ENCODE measurements around the gene SLC39A2. TPM values are rescaled to one million over a fixed set of nuclear protein-coding genes. Genes with fewer than 3 reads are reported as not detected.
A peak's percentile ranks its signal among the peaks of the same experiment; 100 is the strongest.

The SLC39A2 gene
- total RNA-seq, 2 donors from 2014 or later, result 0.24 to 1.1 TPM

DNA sequence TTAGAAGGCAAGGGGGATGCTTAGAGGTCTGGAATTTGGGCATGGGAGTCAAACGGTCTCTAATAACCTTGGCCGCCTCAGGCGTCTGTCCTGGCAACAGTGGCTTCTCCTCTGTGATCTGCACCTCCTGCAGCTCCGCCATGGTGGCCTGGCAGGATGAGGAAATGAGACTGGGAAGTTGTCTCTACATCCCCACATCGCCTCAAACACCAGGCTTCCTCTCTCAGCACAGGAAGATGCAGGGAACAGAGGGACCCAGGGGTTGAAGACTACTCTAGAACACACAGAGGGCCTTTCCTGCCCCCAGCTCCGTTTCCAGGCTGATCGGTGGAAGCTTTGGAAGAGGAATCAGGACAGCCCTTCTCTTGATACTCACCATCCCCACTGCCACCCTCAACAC lies 24.1 kb downstream of the SLC39A2 start:
- intact Hi-C loops (cut with DNase I), result loop anchor here in 1 of 2 donors (5.0 kb wide), 1 partner anchor 69 kb away; no protein-coding TSS in a partner anchor
- DNase-seq (ENCODE audit: low spot score), result no peak

DNA sequence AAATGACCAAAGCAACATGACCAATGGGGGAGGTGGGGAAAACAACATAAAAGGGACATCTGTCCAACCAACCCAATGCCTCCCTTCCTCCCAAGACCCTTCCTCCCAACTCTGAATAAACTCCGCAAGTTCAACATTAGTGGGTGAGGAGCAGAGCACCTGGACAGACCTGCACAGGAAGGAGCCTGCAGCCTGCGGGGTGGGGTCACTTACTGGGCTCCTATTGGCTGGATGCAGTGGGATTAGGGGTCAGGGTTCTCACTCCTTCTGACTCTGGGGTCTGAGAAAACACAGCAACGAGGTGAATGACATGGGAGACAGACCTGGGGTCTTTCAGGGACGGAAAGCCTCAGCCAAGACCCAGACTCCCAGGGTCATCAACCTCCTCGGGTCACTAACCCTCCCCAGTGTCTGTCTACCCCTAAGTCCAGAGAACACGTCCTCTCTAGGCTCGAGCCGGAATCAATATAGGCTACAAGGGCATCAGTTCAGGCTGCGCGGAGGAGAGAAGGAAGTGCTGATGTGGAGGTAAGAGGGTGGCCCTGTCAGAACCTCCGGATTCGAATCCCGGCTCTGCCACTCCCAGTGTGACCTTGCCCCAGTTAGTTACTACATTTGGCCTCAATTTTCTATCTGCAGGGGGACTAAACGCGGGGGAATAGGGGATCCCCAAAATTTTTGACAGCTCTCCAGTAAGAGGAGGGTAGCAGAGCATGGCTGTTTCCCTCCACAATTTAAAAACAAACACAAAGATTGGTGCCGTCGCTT lies 24.9 kb downstream of the SLC39A2 start:
- DNase-seq (ENCODE audit: low spot score), result no peak
- intact Hi-C loops (cut with DNase I), result loop anchor here in 1 of 2 donors (5.0 kb wide), 1 partner anchor 68 kb away; no protein-coding TSS in a partner anchor

DNA sequence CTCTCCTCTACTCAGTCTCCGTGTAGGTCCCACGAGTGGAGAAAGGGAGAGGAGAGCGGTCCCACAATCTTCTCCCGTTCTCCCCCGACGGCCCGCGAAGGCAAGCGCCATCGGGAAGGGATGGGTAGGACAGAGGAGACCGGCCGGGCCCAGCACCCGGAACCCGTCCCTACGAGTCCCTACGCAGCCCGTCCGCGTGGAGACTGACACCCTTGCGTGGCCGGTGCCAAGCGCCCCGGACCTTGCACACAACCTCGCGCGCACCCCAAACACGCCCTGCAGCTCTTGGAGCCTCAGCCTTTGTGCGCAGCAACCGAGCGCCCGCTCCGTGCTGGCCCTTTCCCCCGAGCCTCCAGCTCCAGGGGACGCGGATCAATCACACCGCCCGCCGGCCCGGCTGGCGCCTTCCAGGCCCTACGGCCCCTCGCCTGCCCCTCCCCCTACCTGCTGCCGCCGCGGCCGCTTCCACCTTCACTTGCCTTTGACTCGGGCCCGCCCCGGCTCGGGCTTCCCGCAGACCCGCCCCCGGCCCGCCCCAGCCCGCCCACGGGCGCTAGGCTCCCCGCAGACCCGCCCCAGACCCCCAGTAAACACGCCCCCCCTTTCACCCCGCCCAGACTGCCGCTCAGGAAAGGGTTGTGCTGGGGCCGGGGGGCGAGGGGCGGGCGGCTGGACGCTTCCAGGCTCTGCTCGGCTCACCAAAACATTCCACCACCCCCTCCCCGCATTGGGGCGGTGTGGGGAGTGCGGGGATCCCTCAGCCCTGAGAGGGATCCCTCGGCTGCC lies 25.7 kb downstream of the SLC39A2 start, which contains the start of gene NDRG2:
Gene NDRG2, minus strand, starts transcription at position 477 of the 786 bp plus-strand sequence. CDS start 1,746 bp downstream, outside the sequence.
- intact Hi-C loops (cut with DNase I), result loop anchor here in 1 of 2 donors (5.0 kb wide), 1 partner anchor 68 kb away; no protein-coding TSS in a partner anchor
- peak; percentile 87 for DNase-seq (ENCODE audit: low spot score)

DNA sequence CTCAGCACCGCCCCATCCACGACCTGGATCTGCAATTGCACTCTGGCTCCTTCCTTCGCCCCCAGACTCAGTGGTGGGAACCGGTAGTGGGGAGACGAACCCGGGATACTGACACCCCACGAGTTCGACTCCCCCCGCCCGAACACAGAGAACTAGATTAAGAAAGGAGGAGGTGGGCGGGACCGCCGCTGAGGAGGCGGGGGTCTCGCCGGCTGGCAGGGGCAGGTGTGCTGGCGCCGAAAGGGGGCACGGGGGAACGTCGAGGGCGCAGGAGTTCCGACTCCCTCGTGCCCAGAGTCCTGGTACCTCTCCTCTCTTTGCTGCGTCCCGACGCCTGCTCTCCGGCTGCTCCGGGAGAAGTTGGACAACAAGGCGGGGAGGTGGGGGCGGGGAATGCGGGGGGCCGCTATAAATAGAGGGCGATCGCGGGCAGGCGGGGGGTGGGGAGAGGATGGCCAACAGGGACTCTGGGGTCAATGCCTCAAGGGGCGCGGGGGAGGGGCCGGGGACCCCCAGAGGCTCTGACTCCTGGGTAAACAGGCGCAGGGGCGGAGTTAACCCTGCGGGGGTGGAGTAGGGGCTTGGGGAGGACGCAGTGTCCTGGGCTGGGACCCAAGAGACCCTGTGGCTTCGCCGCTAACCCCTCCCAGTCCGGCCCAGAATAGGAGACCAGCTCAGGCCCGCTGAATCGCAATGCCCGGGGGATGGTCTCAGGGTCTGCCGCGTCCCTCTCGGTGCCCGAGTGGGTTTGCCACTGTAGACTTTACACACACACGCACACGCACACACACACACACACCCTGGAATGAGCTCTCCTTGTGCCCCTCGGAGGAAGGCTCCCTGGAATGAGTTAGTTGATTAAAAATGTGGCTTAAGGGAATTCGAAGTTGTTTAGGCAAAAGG lies 26.5 kb downstream of the SLC39A2 start:
- intact Hi-C loops (cut with DNase I), result no loop called here
- DNase-seq (ENCODE audit: low spot score), result peak; percentile 81

DNA sequence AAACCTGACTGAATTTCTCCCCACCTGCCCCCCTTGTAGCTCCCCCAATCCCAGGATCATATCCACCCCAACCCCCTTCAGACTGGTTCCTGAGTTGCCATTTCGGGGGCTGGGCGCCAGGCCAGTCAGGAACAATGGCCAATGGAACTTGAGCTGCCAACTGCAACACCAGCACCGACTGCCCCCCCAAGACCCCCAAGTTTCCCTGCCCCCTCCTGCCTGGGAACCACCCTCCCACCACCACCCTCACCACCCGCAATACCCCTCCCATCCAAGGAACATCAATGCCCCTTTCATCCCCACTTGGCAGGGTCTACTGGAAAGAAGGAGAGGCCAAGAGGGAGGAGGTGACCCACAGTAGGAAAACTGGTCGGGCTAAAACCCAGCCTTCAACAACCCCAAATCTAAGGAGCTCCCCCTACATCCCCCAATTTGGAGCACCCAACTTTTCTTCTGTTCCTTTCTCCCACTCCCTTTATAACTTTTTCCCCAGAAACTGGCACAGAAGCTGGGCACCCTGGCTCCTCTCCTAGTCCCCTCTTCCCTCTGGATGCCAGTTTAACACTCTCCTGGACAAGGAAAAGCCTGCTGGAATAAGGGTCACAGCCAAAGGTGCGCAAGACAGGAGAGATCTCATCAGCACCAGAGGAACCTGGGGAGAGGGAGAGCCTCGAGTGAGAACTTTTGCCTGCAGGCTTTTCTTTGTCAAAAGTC lies 27.3 kb downstream of the SLC39A2 start:
- DNase-seq (ENCODE audit: low spot score), result no peak
- intact Hi-C loops (cut with DNase I), result no loop called here

DNA sequence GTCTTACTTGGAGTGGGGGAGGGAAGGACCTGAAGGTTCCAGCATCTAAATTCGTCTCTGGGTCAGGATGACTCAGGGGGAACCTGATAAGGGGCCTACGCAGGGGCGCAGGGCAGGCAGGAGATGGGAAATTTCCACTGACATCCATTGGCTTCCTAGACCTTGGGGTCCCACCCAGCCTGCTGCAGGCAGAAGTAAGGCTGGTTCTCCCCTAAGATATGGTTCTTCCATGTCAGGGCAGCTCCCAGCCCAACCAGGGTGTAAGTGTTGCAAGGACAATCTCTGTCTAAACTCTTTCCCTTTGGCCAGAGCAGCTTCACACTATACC lies 27.9 kb downstream of the SLC39A2 start:
- no peak for DNase-seq (ENCODE audit: low spot score)
- intact Hi-C loops (cut with DNase I), result no loop called here

- no peak for DNase-seq (ENCODE audit: low spot score)
- intact Hi-C loops (cut with DNase I), result no loop called here
These were observed 30.8 kb downstream of the SLC39A2 start, which contains the start of gene TPPP2 for GRCh38 chr14:21029917-21030316. Gene TPPP2 (plus strand): TSS chr14:21030217. CDS start chr14:21030582, 365 bp downstream.

- intact Hi-C loops (cut with DNase I), result no loop called here
- DNase-seq (ENCODE audit: low spot score), result no peak
These were observed 31.4 kb downstream of the SLC39A2 start for GRCh38 chr14:21030531-21030930.

DNA sequence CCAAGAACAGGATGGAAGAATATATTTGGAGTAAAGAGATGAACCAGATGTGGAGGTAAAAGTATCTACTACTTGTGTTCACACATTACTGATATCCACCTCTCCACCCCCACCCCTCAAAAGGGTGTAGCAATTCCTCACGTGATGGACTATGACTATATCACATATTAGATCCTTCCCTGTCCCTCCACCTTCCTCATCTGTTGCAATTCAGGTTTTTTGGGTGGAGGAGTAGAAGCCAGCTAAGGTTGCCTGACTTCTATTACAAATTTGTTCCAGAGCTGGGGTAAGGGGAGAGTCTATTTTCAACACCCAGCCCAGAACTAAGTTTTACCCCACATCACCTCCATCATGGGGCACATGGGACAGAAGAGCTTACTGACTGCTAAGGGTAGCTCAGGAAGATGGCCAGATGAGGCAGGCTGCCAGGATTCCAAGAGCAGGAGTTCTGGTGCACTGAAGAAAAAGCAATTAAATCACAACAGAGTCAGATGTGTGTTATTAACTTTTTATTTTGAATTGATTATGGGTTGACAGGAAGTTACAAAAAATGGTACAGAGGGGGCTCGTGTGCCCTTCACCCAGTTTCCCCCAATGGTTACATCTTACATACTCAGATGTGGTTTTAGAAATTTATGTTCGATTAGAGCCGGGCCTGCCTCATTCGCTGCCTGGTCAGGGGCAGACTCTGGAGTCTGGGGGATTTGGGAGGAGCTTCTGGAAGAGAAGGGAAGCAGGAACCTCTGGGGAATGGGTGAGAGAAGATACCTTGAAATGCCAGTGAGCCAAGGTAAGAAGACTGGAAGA lies 33.4 kb downstream of the SLC39A2 start:
- intact Hi-C loops (cut with DNase I), result loop anchor here in 1 of 2 donors (1.0 kb wide), 1 partner anchor 42 kb away; no protein-coding TSS in a partner anchor
- DNase-seq (ENCODE audit: low spot score), result no peak

GRCh38 chr14:21033133-21033698 lies 34.1 kb downstream of the SLC39A2 start:
- intact Hi-C loops (cut with DNase I), result no loop called here
- no peak for DNase-seq (ENCODE audit: low spot score)

DNA sequence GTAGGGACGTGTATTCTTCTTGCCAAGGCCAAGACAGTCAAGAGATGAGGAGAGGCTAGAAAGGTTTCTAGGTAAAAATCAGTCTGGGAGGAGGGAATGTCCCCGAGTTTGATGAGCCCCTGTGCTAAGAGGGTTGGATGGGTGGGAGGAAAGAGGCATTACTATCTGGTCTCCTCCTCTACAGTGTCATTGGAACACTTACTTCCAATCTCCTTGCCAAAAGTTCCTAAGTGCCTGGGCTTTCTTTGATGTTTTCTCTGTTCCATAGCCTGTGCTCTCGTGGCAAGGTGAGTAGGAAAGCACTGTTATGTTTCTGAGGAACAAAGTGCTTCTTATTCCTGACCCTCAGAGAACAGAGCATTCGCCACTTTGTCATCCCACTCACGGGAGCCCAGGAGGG lies 35.6 kb downstream of the SLC39A2 start, which contains the start of gene RNASE13:
Gene RNASE13, minus strand, starts transcription at position 101 of the 400 bp plus-strand sequence. CDS start 519 bp downstream, outside the sequence.
- no peak for DNase-seq (ENCODE audit: low spot score)
- intact Hi-C loops (cut with DNase I), result no loop called here

DNA sequence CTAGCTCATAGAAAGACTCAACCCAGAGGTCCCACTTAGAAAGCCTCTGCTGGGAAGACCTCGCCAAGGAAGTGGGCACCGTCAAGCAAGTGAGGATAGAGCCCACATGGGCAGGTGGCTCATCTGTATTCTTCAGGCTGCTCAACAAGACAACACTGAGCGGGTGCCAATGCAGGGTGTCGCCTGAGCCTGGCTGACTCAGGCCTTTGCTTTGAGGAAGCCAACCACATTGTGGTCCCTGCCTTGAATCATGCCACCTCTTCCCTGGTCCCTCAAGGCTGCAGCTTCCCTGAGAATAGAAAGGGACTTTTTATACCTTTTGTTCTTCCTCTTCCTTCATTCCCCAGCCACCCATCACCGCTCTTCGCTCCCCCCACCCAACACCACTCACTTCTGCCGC lies 37.7 kb downstream of the SLC39A2 start:
- DNase-seq (ENCODE audit: low spot score), result no peak
- intact Hi-C loops (cut with DNase I), result no loop called here

- intact Hi-C loops (cut with DNase I), result no loop called here
- DNase-seq (ENCODE audit: low spot score), result no peak
These were observed 38.1 kb downstream of the SLC39A2 start for GRCh38 chr14:21037156-21037555.

DNA sequence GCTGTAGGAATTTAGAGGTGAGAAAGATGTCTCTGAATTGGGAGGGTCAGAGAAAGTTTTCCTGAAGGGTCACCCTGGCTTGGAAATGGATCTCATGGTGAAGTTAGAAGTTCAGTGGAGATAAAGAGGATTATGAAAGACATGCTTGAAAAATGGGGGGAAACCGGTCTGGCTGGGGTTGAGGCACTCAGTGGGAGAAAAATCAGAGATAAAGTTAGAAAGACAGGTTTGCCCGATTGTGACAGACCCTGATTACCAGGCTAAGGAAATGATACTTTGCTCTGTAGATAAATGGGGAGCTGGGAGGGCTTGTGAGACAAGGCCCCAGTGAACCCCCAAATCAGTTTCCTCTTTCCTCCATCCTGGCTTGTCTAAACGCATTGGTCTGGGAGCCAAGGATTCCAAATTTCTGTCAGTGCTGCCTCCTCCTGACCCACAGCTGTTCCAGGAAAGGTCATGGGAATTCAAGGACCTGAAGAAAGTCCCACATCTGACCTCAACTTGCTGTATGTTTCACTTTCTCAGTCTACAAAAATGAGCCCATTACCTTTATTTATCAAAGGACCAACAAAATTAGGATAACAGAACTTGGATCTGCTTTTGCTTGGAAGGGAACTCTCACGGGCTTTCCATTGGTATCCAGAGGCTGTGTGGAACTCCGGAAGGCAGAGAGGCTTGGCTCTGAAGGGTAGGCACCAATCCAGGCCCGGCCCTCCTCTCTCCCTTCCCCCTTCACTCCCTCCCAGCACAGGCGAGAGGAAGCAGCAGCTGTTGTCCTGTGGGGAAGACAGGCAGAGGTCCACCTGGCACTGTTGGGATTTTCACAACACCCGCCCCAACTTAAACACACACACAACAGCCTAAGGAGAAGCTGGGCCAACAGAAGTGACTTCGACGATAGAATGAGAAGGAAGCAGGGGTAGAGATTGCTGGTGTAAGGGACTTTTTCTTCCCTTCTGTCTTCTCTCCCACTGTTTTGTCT lies 39.6 kb downstream of the SLC39A2 start:
- DNase-seq (ENCODE audit: low spot score), result peak; percentile 88
- intact Hi-C loops (cut with DNase I), result loop anchor here in 1 of 2 donors (2.0 kb wide), 1 partner anchor 22 kb away; no protein-coding TSS in a partner anchor

GRCh38 chr14:21039585-21040369 lies 40.7 kb downstream of the SLC39A2 start:
- intact Hi-C loops (cut with DNase I), result loop anchor here in 1 of 2 donors (2.0 kb wide), 1 partner anchor 23 kb away; no protein-coding TSS in a partner anchor
- no peak for DNase-seq (ENCODE audit: low spot score)

All from posterior vena cava (tissue), 2 donors.